DOHH2 (cell line): ENCODE results near the gene PTPN9.
"Not testable (repeated sequence)": the region's sequence is repeated elsewhere in the genome, so short reads cannot be mapped to it uniquely, and the experiment has no call there.

Experiments
- H3F3A ChIP-seq: fragments of 200-600 bp; sonication (generic), shearing (Covaris generic); 2 replicates; pipeline ENCODE4 v1.6.0; 2016; ENCODE audit warnings: antibody characterized with exemption, mild to moderate bottlenecking; ENCODE audit not compliant: control insufficient read depth, insufficient read depth
- H3K27ac ChIP-seq: fragments of 200-600 bp; sonication (generic); 2 replicates; pipeline ENCODE4 v1.5.1; 2014; ENCODE audit warnings: low read depth, mild to moderate bottlenecking, low read length, moderate library complexity
- H3K27me3 ChIP-seq: fragments of 200-600 bp; sonication (generic); 2 replicates; pipeline ENCODE4 v1.6.1; 2014; ENCODE audit warnings: mild to moderate bottlenecking, low read length, mixed read lengths; ENCODE audit not compliant: control insufficient read depth
- H3K36me3 ChIP-seq: fragments of 200-600 bp; sonication (generic); 2 replicates; pipeline ENCODE4 v1.6.1; 2014; ENCODE audit warnings: mild to moderate bottlenecking, low read length, moderate library complexity, mixed read lengths; ENCODE audit not compliant: control insufficient read depth
- H3K4me1 ChIP-seq: fragments of 200-600 bp; sonication (generic); 2 replicates; pipeline ENCODE4 v1.6.1; 2014; ENCODE audit warnings: mild to moderate bottlenecking, low read length, mixed read lengths; ENCODE audit not compliant: control insufficient read depth
- H3K4me2 ChIP-seq: fragments of 200-600 bp; sonication (generic); 2 replicates; pipeline ENCODE4 v1.6.0; 2014; ENCODE audit warnings: mild to moderate bottlenecking, low read length, moderate library complexity
- H3K4me3 ChIP-seq: fragments of 200-600 bp; sonication (generic); 2 replicates; pipeline ENCODE4 v1.5.1; 2014; ENCODE audit warnings: mild to moderate bottlenecking, low read length, mixed read lengths
- H3K79me2 ChIP-seq: fragments of 200-600 bp; sonication (generic); 2 replicates; pipeline ENCODE4 v1.6.1; 2014; ENCODE audit warnings: mild to moderate bottlenecking, low read length, mixed read lengths; ENCODE audit not compliant: control insufficient read depth
- H3K9me2 ChIP-seq: fragments of 200-600 bp; sonication (generic); replicated peaks from 2 replicates; pipeline ENCODE4 v1.6.1; 2014; ENCODE audit warnings: mild to moderate bottlenecking, low read length, mixed read lengths; ENCODE audit not compliant: control insufficient read depth
- H3K9me3 ChIP-seq: fragments of 200-600 bp; sonication (generic); 2 replicates; pipeline ENCODE4 v1.6.1; 2014; ENCODE audit warnings: antibody characterized with exemption, low read length, mixed read lengths; ENCODE audit not compliant: control insufficient read depth, insufficient read depth
- H4K20me1 ChIP-seq: fragments of 200-600 bp; sonication (generic); 2 replicates; pipeline ENCODE4 v1.6.0; 2014; ENCODE audit warnings: low read depth, mild to moderate bottlenecking, antibody characterized with exemption, low read length, moderate library complexity; ENCODE audit not compliant: control insufficient read depth, insufficient read depth
- CTCF ChIP-seq: fragments of 200-600 bp; sonication (generic); IDR thresholded peaks from one replicate; pipeline ENCODE4 v1.5.1; 2014; ENCODE audit warnings: antibody characterized with exemption, mild to moderate bottlenecking, low read depth, low read length; ENCODE audit not compliant: poor library complexity, severe bottlenecking
- EZH2phosphoT487 ChIP-seq: fragments of 200-600 bp; sonication (generic); IDR thresholded peaks from 2 replicates; pipeline ENCODE4 v1.6.1; 2017; ENCODE audit warnings: borderline replicate concordance, mild to moderate bottlenecking, antibody characterized with exemption, low read length, moderate library complexity, mixed read lengths

Gene PTPN9

DNA sequence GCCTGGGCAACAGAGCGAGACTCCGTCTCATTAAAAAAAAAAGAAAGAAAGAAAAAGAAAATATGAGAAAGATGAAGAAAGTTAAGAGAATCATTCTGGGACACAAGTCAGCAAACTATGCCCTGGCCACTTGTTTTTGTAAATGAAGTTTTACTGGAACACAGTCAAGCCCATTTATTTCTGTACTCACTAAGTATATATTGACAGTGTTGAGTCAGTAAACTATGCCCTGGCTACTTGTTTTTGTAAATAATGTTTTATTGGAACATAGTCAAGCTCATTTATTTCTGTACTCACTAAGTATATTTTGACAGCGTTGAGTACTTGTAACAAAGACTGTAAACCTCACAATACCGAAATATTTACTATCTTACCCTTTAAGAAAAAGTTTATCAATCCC lies 85.4 kb downstream of the PTPN9 start:
- Histone ChIP-seq H3K4me1 (no peaks in the 10 kb centered on the region), H3K27ac (no peak overlapping the region), H3F3A (no peaks in the 10 kb centered on the region), H3K79me2 (no peaks in the 10 kb centered on the region), H3K27me3 (no peaks in the 10 kb centered on the region), H3K9me3 (no peaks in the 10 kb centered on the region), H3K4me3 (no peak overlapping the region), H3K9me2 (no peaks in the 10 kb centered on the region), H3K36me3 (peaks cover 17% of the 10 kb centered on the region), H3K4me2 (no peak overlapping the region), H4K20me1 (no peaks in the 10 kb centered on the region)
- TF ChIP-seq EZH2phosphoT487, result no peak

DNA sequence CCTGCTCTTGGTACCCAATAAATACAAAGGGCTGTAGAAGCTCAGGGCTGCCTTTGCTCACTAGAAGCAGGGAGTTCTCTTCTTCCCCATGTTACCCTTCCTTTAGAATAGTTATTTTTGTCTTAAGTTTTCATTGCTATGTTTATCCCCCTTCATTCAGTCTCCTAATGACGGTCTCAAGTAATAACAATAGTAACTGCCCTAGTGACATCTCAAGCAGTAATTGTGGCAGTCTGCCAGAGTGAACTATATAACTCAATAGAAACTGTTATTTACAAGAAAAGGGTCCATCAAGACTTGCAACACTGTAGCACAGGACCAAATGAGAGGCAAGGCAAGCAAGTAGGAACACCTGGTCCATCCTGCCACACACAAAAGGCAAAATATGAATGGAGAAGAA lies 95.2 kb downstream of the PTPN9 start:
- Histone ChIP-seq H3K9me2 (no peaks in the 10 kb centered on the region), H3K79me2 (no peaks in the 10 kb centered on the region), H3F3A (no peaks in the 10 kb centered on the region), H3K4me1 (no peaks in the 10 kb centered on the region), H4K20me1 (no peaks in the 10 kb centered on the region), H3K4me3 (no peak overlapping the region), H3K9me3 (no peaks in the 10 kb centered on the region), H3K4me2 (no peak overlapping the region), H3K27ac (no peak overlapping the region), H3K36me3 (peaks cover 45% of the 10 kb centered on the region), H3K27me3 (no peaks in the 10 kb centered on the region)
- no peak for TF ChIP-seq EZH2phosphoT487
- no peak for TF ChIP-seq CTCF

GRCh38 chr15:75483556-75483955 lies 95.6 kb downstream of the PTPN9 start:
- H3K9me3 ChIP-seq, H4K20me1 ChIP-seq, H3K27ac ChIP-seq, H3K4me1 ChIP-seq, H3K4me2 ChIP-seq, H3F3A ChIP-seq, H3K9me2 ChIP-seq, H3K4me3 ChIP-seq, H3K27me3 ChIP-seq, H3K79me2 ChIP-seq: not testable (repeated sequence)
- peaks cover 47% of the 10 kb centered on the region for H3K36me3 ChIP-seq

- H3K36me3 ChIP-seq, result peaks cover 50% of the 10 kb centered on the region
Observed at GRCh38 chr15:75483106-75483505, 96.0 kb downstream of the PTPN9 start.

DNA sequence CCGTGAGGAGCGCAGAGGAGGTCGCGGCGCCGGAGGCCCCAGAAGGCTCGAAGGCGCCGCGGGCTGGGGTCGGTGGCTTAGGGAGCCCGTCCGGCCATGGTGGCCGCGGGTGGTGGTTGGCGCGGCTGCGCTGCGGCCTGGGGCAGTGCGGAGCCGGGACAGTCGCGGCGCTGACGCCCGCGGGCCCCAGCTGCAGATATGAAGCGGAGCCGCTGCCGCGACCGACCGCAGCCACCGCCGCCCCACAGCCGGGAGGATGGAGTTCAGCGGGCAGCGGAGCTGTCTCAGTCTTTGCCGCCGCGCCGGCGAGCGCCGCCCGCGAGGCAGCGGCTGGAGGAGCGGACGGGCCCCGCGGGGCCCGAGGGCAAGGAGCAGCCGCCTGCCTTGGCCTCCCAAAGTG lies 98.7 kb downstream of the PTPN9 start:
- H3K9me2 ChIP-seq, H3K27ac ChIP-seq, H3F3A ChIP-seq, H3K4me3 ChIP-seq, H4K20me1 ChIP-seq, H3K27me3 ChIP-seq, H3K79me2 ChIP-seq, H3K4me2 ChIP-seq, H3K4me1 ChIP-seq, H3K9me3 ChIP-seq: not testable (repeated sequence)
- peaks cover 45% of the 10 kb centered on the region for H3K36me3 ChIP-seq

More at GRCh38 chr15:75483106-75483505, 96.0 kb downstream of the PTPN9 start:
- Histone ChIP-seq H3K27me3 (no peaks in the 10 kb centered on the region), H3K9me3 (no peaks in the 10 kb centered on the region), H4K20me1 (no peaks in the 10 kb centered on the region), H3K4me3 (no peak overlapping the region), H3F3A (no peaks in the 10 kb centered on the region), H3K4me1 (no peaks in the 10 kb centered on the region), H3K9me2 (no peaks in the 10 kb centered on the region), H3K27ac (no peak overlapping the region), H3K79me2 (no peaks in the 10 kb centered on the region), H3K4me2 (no peak overlapping the region)
- TF ChIP-seq CTCF (no peak), EZH2phosphoT487 (no peak)
